Measurements from ENCODE around the gene SETD1B. TPM values are rescaled to one million over a fixed set of nuclear protein-coding genes. Genes with fewer than 3 reads are reported as not detected.

The SETD1B gene
- total RNA-seq, 2 donors from 2014 or later = 54.5 to 64.1 TPM

GRCh38 chr12:121802843-121803698 is 738 bp upstream of the SETD1B start:
- no peaks in the 10 kb centered on the region for H3K27me3 Mint-ChIP-seq
- H3K4me3 Mint-ChIP-seq = peak overlapping the region; percentile 99
- H3K9me3 ChIP-seq (ENCODE audit: control insufficient read depth, low read length, poor library complexity, severe bottlenecking) = no peaks in the 10 kb centered on the region
- peaks cover 18% of the 10 kb centered on the region for H3K36me3 Mint-ChIP-seq (ENCODE audit: low read depth)
- peaks cover 49% of the 10 kb centered on the region for H3K4me1 Mint-ChIP-seq
- DNase-seq (peak; percentile 74 to 78 (median 75)), ATAC-seq (peak; percentile 58)
- peak overlapping the region; percentile 99 for H3K27ac Mint-ChIP-seq

DNA sequence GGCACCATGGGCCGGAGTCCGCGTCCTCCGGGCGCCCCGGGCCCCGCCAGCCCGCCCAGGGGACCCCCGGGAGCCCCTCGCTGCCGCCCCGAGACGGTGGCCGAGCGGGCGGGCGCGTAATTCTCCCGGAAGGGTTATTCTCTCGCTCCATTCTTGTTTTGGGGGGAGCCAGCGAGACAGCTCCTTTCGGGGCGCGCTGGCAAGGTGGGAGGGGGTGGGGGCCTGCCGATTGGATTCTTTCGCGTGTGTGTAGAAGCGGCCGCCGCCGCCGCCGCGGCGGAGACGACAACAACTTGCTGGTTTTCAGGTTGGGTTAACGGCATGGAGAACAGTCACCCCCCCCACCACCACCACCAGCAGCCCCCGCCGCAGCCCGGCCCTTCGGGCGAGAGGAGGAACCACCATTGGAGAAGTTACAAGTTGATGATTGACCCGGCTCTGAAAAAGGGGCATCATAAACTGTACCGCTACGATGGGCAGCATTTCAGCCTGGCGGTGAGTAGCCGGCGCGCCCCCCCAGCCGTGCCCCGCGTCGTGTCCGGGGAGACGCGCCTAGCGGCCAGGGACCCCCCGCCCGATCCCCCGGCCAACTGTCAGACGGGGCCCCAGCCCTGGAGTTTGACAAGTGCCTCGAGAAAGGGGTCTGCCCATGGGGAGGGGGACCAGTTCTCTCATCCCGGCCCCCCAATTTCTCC is 755 bp downstream of the SETD1B start:
- no peaks in the 10 kb centered on the region for H3K9me3 ChIP-seq (ENCODE audit: control insufficient read depth, low read length, poor library complexity, severe bottlenecking)
- H3K4me3 Mint-ChIP-seq = peak overlapping the region; percentile 97
- H3K27me3 Mint-ChIP-seq = no peaks in the 10 kb centered on the region
- H3K4me1 Mint-ChIP-seq = peaks cover 46% of the 10 kb centered on the region
- peak; percentile 34 to 63 (median 42) for DNase-seq
- peak; percentile 5 for ATAC-seq
- H3K27ac Mint-ChIP-seq = peak overlapping the region; percentile 90
- peaks cover 15% of the 10 kb centered on the region for H3K36me3 Mint-ChIP-seq (ENCODE audit: low read depth)

DNA sequence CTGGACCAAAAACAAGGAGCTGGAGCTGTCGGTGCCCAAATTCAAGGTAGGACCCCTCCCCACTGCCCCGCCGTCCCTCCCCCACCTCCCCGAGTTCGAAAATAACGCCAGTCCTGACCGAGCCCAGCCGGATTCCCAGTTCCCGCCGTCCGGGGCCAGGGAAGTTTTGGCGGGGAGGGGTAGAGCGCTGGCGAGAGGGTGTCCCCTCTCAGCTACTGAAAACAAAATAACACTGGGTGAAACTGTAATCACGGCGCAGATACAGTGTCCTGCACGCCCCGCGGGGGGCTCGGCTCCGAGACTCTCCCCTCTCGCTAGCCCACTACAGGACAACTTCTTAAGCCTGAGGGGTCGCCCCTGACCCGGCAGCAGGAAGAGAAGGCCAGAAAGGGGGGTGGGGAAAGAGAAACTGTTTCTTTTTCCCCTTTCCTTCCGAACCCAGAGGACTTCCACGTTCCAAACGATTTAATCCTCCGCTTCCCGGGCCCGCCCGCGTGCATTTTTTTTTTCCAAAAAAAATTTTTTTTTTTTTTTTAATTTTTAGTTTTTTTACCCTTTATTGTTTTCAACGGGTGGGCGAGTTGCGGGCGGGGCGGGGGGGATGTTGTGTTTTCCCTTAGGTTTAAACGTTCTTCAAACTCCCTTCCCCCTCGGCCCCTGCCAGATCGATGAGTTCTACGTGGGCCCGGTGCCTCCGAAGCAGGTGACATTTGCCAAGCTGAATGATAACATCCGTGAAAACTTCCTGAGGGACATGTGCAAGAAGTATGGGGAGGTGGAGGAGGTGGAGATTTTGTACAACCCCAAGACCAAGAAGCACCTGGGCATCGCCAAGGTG is 1.6 kb downstream of the SETD1B start:
- H3K27me3 Mint-ChIP-seq = no peaks in the 10 kb centered on the region
- H3K27ac Mint-ChIP-seq = peak overlapping the region; percentile 95
- ATAC-seq = no peak
- no peaks in the 10 kb centered on the region for H3K9me3 ChIP-seq (ENCODE audit: control insufficient read depth, low read length, poor library complexity, severe bottlenecking)
- peaks cover 49% of the 10 kb centered on the region for H3K4me1 Mint-ChIP-seq
- H3K4me3 Mint-ChIP-seq = peak overlapping the region; percentile 97
- DNase-seq = no peak
- peaks cover 15% of the 10 kb centered on the region for H3K36me3 Mint-ChIP-seq (ENCODE audit: low read depth)

DNA sequence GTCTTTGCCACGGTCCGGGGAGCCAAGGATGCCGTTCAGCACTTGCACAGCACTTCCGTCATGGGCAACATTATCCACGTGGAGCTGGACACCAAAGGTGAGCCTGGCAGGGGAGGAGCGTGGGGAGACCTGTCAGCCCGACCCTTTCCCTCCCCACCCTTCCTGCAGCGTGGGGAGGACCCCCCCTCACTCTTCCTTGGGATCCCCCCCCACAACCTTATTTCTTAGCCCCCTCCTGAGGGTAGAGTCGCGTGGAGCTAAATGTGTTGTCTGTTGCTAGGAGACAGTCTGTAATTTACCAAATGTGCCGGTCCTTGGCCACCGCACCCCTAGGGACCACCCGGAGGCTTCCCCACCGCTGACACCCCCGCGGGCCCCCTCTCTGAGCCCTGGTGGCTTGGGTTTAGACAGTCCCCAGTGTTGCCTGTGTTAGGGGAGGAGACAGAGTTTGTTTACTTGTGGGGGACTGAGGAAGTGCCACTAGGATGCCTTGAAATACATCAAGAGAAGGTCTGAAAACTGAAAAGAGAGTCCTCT is 2.3 kb downstream of the SETD1B start:
- H3K9me3 ChIP-seq (ENCODE audit: control insufficient read depth, low read length, poor library complexity, severe bottlenecking) = no peaks in the 10 kb centered on the region
- peaks cover 53% of the 10 kb centered on the region for H3K4me1 Mint-ChIP-seq
- H3K27ac Mint-ChIP-seq = peak overlapping the region; percentile 95
- DNase-seq (no peak), ATAC-seq (peak; percentile 29)
- peaks cover 15% of the 10 kb centered on the region for H3K36me3 Mint-ChIP-seq (ENCODE audit: low read depth)
- no peaks in the 10 kb centered on the region for H3K27me3 Mint-ChIP-seq
- peak overlapping the region; percentile 97 for H3K4me3 Mint-ChIP-seq

DNA sequence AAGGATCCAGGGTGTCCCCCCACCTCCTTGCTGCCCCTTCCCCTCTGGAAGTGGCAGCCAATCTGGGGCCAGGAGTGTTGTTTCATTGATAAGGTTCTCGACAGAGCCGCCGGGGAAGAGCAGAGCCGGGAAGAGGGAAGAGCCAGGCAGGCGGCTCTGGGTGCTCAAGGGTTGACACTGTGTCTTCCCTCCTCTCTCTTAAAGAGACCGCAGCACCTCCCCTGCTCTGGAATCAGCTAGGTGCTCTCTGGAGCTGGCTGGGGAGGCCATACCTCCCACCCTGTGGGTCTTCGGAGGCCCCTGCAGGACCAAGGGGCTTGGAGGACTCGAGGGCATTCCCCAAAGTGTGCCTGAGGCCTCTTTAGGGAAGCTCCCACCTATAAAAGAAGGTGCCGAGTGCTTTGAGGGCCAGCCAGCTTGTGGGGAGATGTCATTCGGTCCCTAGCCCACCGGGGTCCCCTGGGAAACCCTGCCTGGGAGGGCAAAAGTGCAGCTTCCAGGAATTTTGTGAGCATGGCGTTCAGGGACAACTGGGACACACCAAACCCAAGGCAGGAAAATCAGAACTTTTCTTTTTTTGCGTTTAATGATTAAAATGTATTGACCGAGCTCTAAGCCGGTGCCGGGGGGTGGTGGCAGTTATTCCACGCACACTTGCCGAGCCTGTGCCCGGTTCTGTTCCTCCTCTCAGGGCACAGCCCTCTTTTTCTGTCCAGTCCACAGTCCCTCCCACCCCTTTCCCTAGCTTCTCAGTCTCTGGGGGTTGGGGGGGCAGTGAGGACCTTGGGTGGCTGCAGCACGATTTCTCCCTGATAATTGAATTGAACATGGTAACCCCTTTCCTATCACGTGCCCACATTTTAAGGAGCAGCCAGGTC is 3.0 kb downstream of the SETD1B start:
- peaks cover 52% of the 10 kb centered on the region for H3K4me1 Mint-ChIP-seq
- ATAC-seq (no peak), DNase-seq (no peak)
- H3K27ac Mint-ChIP-seq = peak overlapping the region; percentile 95
- no peaks in the 10 kb centered on the region for H3K27me3 Mint-ChIP-seq
- H3K9me3 ChIP-seq (ENCODE audit: control insufficient read depth, low read length, poor library complexity, severe bottlenecking) = no peaks in the 10 kb centered on the region
- peaks cover 12% of the 10 kb centered on the region for H3K36me3 Mint-ChIP-seq (ENCODE audit: low read depth)
- peak overlapping the region; percentile 97 for H3K4me3 Mint-ChIP-seq

GRCh38 chr12:121807642-121808347 is 4.0 kb downstream of the SETD1B start:
- Mint-ChIP-seq H3K27me3 (no peaks in the 10 kb centered on the region), H3K36me3 (ENCODE audit: low read depth) (peaks cover 9% of the 10 kb centered on the region), H3K4me1 (peaks cover 47% of the 10 kb centered on the region), H3K27ac (peak overlapping the region; percentile 95), H3K4me3 (peak overlapping the region; percentile 59)
- DNase-seq = no peak
- no peak for ATAC-seq
- H3K9me3 ChIP-seq (ENCODE audit: control insufficient read depth, low read length, poor library complexity, severe bottlenecking) = no peaks in the 10 kb centered on the region

DNA sequence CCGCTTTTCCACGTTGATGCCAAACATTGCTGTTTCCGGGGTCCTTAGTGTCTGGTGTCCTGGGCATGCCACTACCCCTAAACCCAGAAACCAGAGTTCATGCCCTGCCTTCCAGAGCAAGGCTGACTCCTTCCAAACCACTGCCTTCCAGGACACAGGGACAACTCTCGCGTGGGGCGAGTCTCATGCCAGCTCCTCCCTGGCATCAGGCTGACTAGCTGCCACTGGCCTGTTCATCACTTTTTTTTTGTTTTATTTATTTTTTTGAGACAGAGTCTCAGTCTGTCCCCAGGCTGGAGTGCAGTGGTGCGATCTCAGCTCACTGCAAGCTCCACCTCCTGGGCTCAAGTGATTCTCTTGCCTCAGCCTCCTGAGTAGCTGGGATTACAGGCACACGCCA is 4.8 kb downstream of the SETD1B start:
- H3K27ac Mint-ChIP-seq = peak overlapping the region; percentile 95
- peaks cover 50% of the 10 kb centered on the region for H3K4me1 Mint-ChIP-seq
- DNase-seq = no peak
- H3K9me3 ChIP-seq (ENCODE audit: control insufficient read depth, low read length, poor library complexity, severe bottlenecking) = no peaks in the 10 kb centered on the region
- ATAC-seq = no peak
- peaks cover 5% of the 10 kb centered on the region for H3K36me3 Mint-ChIP-seq (ENCODE audit: low read depth)
- peak overlapping the region; percentile 33 for H3K4me3 Mint-ChIP-seq
- no peaks in the 10 kb centered on the region for H3K27me3 Mint-ChIP-seq

- H3K36me3 Mint-ChIP-seq (ENCODE audit: low read depth) = peaks cover 2% of the 10 kb centered on the region
- H3K4me1 Mint-ChIP-seq = peaks cover 49% of the 10 kb centered on the region
- no peak for ATAC-seq
- DNase-seq = no peak
- no peaks in the 10 kb centered on the region for H3K27me3 Mint-ChIP-seq
- H3K9me3 ChIP-seq (ENCODE audit: control insufficient read depth, low read length, poor library complexity, severe bottlenecking) = no peaks in the 10 kb centered on the region
- peak overlapping the region; percentile 95 for H3K27ac Mint-ChIP-seq
- H3K4me3 Mint-ChIP-seq = no peak overlapping the region
Measured at GRCh38 chr12:121809712-121810116, 5.9 kb downstream of the SETD1B start.

DNA sequence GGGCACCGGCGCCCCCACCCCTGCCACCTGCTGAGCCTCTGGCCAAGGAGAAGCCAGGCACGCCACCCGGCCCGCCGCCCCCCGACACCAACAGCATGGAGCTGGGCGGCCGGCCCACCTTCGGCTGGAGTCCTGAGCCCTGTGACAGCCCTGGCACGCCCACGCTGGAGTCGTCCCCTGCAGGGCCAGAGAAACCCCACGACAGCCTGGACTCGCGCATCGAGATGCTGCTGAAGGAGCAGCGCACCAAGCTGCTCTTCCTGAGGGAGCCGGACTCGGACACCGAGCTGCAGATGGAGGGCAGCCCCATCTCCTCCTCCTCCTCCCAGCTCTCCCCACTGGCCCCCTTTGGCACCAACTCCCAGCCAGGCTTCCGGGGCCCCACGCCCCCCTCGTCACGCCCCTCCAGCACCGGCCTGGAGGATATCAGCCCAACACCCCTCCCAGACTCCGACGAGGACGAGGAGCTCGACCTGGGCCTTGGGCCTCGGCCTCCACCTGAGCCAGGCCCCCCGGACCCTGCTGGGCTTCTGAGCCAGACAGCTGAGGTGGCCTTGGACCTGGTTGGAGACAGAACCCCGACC is 6.5 kb downstream of the SETD1B start:
- DNase-seq = no peak
- H3K4me3 Mint-ChIP-seq = peak overlapping the region; percentile 91
- H3K27ac Mint-ChIP-seq = peak overlapping the region; percentile 95
- no peak for ATAC-seq
- no peaks in the 10 kb centered on the region for H3K27me3 Mint-ChIP-seq
- no peaks in the 10 kb centered on the region for H3K9me3 ChIP-seq (ENCODE audit: control insufficient read depth, low read length, poor library complexity, severe bottlenecking)
- H3K36me3 Mint-ChIP-seq (ENCODE audit: low read depth) = peaks cover 2% of the 10 kb centered on the region
- H3K4me1 Mint-ChIP-seq = peaks cover 51% of the 10 kb centered on the region

- DNase-seq = no peak
- peak overlapping the region; percentile 91 for H3K4me3 Mint-ChIP-seq
- no peaks in the 10 kb centered on the region for H3K9me3 ChIP-seq (ENCODE audit: control insufficient read depth, low read length, poor library complexity, severe bottlenecking)
- H3K27ac Mint-ChIP-seq = peak overlapping the region; percentile 85
- no peak for ATAC-seq
- no peaks in the 10 kb centered on the region for H3K27me3 Mint-ChIP-seq
- H3K4me1 Mint-ChIP-seq = peaks cover 49% of the 10 kb centered on the region
- peaks cover 2% of the 10 kb centered on the region for H3K36me3 Mint-ChIP-seq (ENCODE audit: low read depth)
Measured at GRCh38 chr12:121810833-121811433, 7.1 kb downstream of the SETD1B start.

All from T-helper 17 cell (primary cell).